H1 (cell line): Measurements from ENCODE around the gene GALNT9. TPM values are rescaled to one million over a fixed set of nuclear protein-coding genes. Genes with fewer than 3 reads are reported as not detected.

Experiments
- CTCF ChIA-PET: fragments of 300-600 bp; sonication (Branson Sonifier 250); formaldehyde crosslinking; loops from one replicate; lab custom pipeline; 2021; ENCODE audit not compliant: partially characterized antibody; lab: Charles Lee
- POLR2A ChIA-PET: fragments of 300-600 bp; sonication (Branson Sonifier 250); formaldehyde crosslinking; loops from one replicate; lab custom pipeline; 2021; ENCODE audit warnings: inconsistent platforms; ENCODE audit not compliant: partially characterized antibody; lab: Charles Lee
- DNase-seq, 2 experiments: peaks; one replicate each; pipeline versions ENCODE4 v3.0.0 to v3.0.0-alpha.2; 2010 to 2022; ENCODE audit warnings: low spot score in 2 of 2, low read depth in 1 of 2, mixed read lengths in 1 of 2
- FAIRE-seq: peaks from 2 replicates; lab custom pipeline; 2011; peaks lifted over from hg19 to GRCh38; lab: Jason Lieb, UNC
- H2AFZ ChIP-seq: 2 replicates; pipeline ENCODE4 v1.8.1; 2012; ENCODE audit warnings: low read length, inconsistent platforms
- H2AK5ac ChIP-seq: 2 replicates; pipeline ENCODE4 v1.6.1; 2013; ENCODE audit warnings: low read depth, low read length
- H2BK120ac ChIP-seq: replicated peaks from 2 replicates; pipeline ENCODE3; 2013; ENCODE audit warnings: low read depth, low read length, inconsistent platforms
- H2BK12ac ChIP-seq: 2 replicates; pipeline ENCODE4 v1.6.1; 2013; ENCODE audit warnings: low read depth, low read length
- H2BK15ac ChIP-seq: 2 replicates; pipeline ENCODE4 v1.6.1; 2013; ENCODE audit warnings: low read length
- H2BK20ac ChIP-seq: 2 replicates; pipeline ENCODE4 v1.6.1; 2013; ENCODE audit warnings: low read length
- H2BK5ac ChIP-seq: 2 replicates; pipeline ENCODE4 v1.6.1; 2013; ENCODE audit warnings: low read depth, low read length
- H3K14ac ChIP-seq: 2 replicates; pipeline ENCODE4 v1.6.1; 2013; ENCODE audit warnings: inconsistent platforms; ENCODE audit not compliant: insufficient read length
- H3K18ac ChIP-seq: 2 replicates; pipeline ENCODE4 v1.6.1; 2013; ENCODE audit warnings: low read length; ENCODE audit errors: extremely low read depth
- H3K23ac ChIP-seq: 2 replicates; pipeline ENCODE4 v1.6.1; 2013; ENCODE audit warnings: inconsistent platforms; ENCODE audit not compliant: insufficient read length
- H3K23me2 ChIP-seq: 2 replicates; pipeline ENCODE4 v1.6.1; 2013; ENCODE audit warnings: low read depth, low read length
- H3K27ac ChIP-seq: 2 replicates; pipeline ENCODE4 v1.6.1; 2011; ENCODE audit warnings: low read depth, low read length, inconsistent platforms
- H3K27me3 ChIP-seq, 4 experiments: replicated peaks in 1 of 4; 1 replicate in 1 of 4; 2 replicates in 3 of 4; pipeline versions ENCODE4 v1.6.1 to v1.8.1; 2011 to 2013; ENCODE audit warnings: low read length in 3 of 4, mild to moderate bottlenecking in 3 of 4, inconsistent platforms in 2 of 4, mixed read lengths in 2 of 4, moderate library complexity in 1 of 4; ENCODE audit not compliant: control insufficient read depth in 3 of 4, insufficient read depth in 3 of 4; ENCODE audit errors: extremely low read depth in 1 of 4
- H3K36me3 ChIP-seq, 4 experiments: 2 replicates each; pipeline versions ENCODE4 v1.6.1 to v1.8.1; 2011 to 2013; ENCODE audit warnings: mild to moderate bottlenecking in 4 of 4, low read length in 3 of 4, moderate library complexity in 2 of 4, control low read depth in 1 of 4, inconsistent platforms in 1 of 4; ENCODE audit not compliant: insufficient read depth in 4 of 4, control insufficient read depth in 2 of 4
- H3K4ac ChIP-seq: replicated peaks from 2 replicates; pipeline ENCODE3; 2013; ENCODE audit warnings: low read length, low read depth, mixed read lengths, inconsistent platforms; ENCODE audit not compliant: insufficient read length
- H3K4me1 ChIP-seq, 4 experiments: replicated peaks in 1 of 4; 1 replicate in 1 of 4; 2 replicates in 3 of 4; pipeline versions ENCODE4 v1.6.1 to v1.8.1; 2011 to 2013; ENCODE audit warnings: low read length in 3 of 4, inconsistent platforms in 2 of 4, mixed read lengths in 1 of 4; ENCODE audit not compliant: insufficient read depth in 4 of 4, control insufficient read depth in 3 of 4
- H3K4me2 ChIP-seq, 2 experiments: 2 replicates each; pipeline versions ENCODE4 v1.6.1 to v1.8.1; 2011 to 2013; ENCODE audit warnings: low read depth in 2 of 2, low read length in 2 of 2, control low read depth in 1 of 2, inconsistent platforms in 1 of 2, mild to moderate bottlenecking in 1 of 2; ENCODE audit not compliant: insufficient read depth in 1 of 2
- H3K4me3 ChIP-seq, 4 experiments: fragments of 200-600, 300-600 bp in 1 of 4; sonication (generic), shearing (Covaris generic), sonication (Bioruptor Twin) in 1 of 4; 2 replicates each; pipeline versions ENCODE4 v1.5.1 to v1.8.1; 2011 to 2016; ENCODE audit warnings: low read length in 4 of 4, low read depth in 3 of 4, control low read depth in 2 of 4, inconsistent platforms in 2 of 4, mild to moderate bottlenecking in 2 of 4, mixed read lengths in 1 of 4, moderate library complexity in 1 of 4; ENCODE audit not compliant: insufficient read depth in 2 of 4; ENCODE audit errors: extremely low read depth in 1 of 4
- H3K56ac ChIP-seq: replicated peaks from 2 replicates; pipeline ENCODE3; 2013; ENCODE audit warnings: low read depth, mild to moderate bottlenecking, mixed read lengths, low read length, inconsistent platforms; ENCODE audit not compliant: insufficient read length
- H3K79me1 ChIP-seq: 2 replicates; pipeline ENCODE4 v1.6.1; 2013; ENCODE audit warnings: low read depth, low read length, control low read depth
- H3K79me2 ChIP-seq, 2 experiments: 2 replicates each; pipeline versions ENCODE4 v1.6.1 to v1.8.1; 2012 to 2013; ENCODE audit warnings: low read length in 2 of 2, mild to moderate bottlenecking in 2 of 2, inconsistent platforms in 1 of 2; ENCODE audit not compliant: insufficient read depth in 2 of 2, control insufficient read depth in 1 of 2
- H3K9ac ChIP-seq, 4 experiments: replicated peaks in 1 of 4; 1 replicate in 1 of 4; 2 replicates in 3 of 4; pipeline versions ENCODE4 v1.6.1 to v1.8.1; 2011 to 2013; ENCODE audit warnings: low read depth in 3 of 4, low read length in 3 of 4, control low read depth in 2 of 4, mild to moderate bottlenecking in 2 of 4, moderate library complexity in 2 of 4, inconsistent platforms in 1 of 4; ENCODE audit errors: extremely low read depth in 1 of 4
- H3K9me3 ChIP-seq, 2 experiments: 2 replicates each; pipeline versions ENCODE4 v1.6.1 to v1.8.1; 2012 to 2013; ENCODE audit warnings: mild to moderate bottlenecking in 2 of 2, moderate library complexity in 2 of 2, control low read depth in 1 of 2, inconsistent platforms in 1 of 2, low read depth in 1 of 2, low read length in 1 of 2, mixed read lengths in 1 of 2; ENCODE audit not compliant: insufficient read depth in 2 of 2
- H4K20me1 ChIP-seq, 2 experiments: replicated peaks in 1 of 2; 2 replicates each; pipeline versions ENCODE3 to v1.8.1; 2011 to 2013; ENCODE audit warnings: inconsistent platforms in 2 of 2, low read length in 2 of 2, mild to moderate bottlenecking in 1 of 2; ENCODE audit not compliant: insufficient read depth in 2 of 2, control insufficient read depth in 1 of 2
- H4K5ac ChIP-seq: 2 replicates; pipeline ENCODE4 v1.6.1; 2013; ENCODE audit warnings: low read length, low read depth, mixed read lengths, inconsistent platforms; ENCODE audit not compliant: insufficient read length
- H4K8ac ChIP-seq: 2 replicates; pipeline ENCODE4 v1.8.0; 2013; ENCODE audit warnings: mild to moderate bottlenecking, moderate library complexity, low read length, inconsistent platforms; ENCODE audit not compliant: insufficient read depth; ENCODE audit errors: extremely low read depth
- H4K91ac ChIP-seq: replicated peaks from 2 replicates; pipeline ENCODE3; 2013; ENCODE audit warnings: low read length, mixed read lengths, inconsistent platforms; ENCODE audit not compliant: insufficient read length
- BRCA1 ChIP-seq: IDR thresholded peaks from 2 replicates; pipeline ENCODE4 v1.6.1; 2012; ENCODE audit warnings: low read depth, low read length, improper control_type of control experiment
- HDAC6 ChIP-seq: IDR thresholded peaks from one replicate; pipeline ENCODE4 v1.7.1; 2012; ENCODE audit warnings: low read depth, mild to moderate bottlenecking, inconsistent platforms, low read length, moderate library complexity
- JUND ChIP-seq: IDR thresholded peaks from 2 replicates; pipeline ENCODE4 v1.6.1; 2011; ENCODE audit warnings: mild to moderate bottlenecking, improper control_type of control experiment, low read length
- KDM1A ChIP-seq: fragments of 200-600, 300-600 bp; sonication (generic); IDR thresholded peaks from 2 replicates; pipeline ENCODE4 v1.7.1; 2016; ENCODE audit warnings: mild to moderate bottlenecking, low read length, borderline replicate concordance
- POLR2AphosphoS5 ChIP-seq: IDR thresholded peaks from 2 replicates; pipeline ENCODE4 v1.6.1; 2011; ENCODE audit warnings: low read depth, low read length
- SIN3A ChIP-seq, 2 experiments: IDR thresholded peaks in 1 of 2; conservative IDR thresholded peaks in 1 of 2; 2 replicates each; pipeline ENCODE4 v1.6.1; 2011 to 2012; ENCODE audit warnings: low read length in 2 of 2, improper control_type of control experiment in 1 of 2, low read depth in 1 of 2, mild to moderate bottlenecking in 1 of 2
- SIX5 ChIP-seq: IDR thresholded peaks from 2 replicates; pipeline ENCODE4 v1.6.1; 2011; ENCODE audit warnings: mild to moderate bottlenecking, low read depth, low read length
- SP4 ChIP-seq: IDR thresholded peaks from 2 replicates; pipeline ENCODE4 v1.6.1; 2012; ENCODE audit warnings: low read length, inconsistent platforms
- TBP ChIP-seq: IDR thresholded peaks from 2 replicates; pipeline ENCODE4 v1.6.1; 2011; ENCODE audit warnings: low read depth, low read length, improper control_type of control experiment
- TCF12 ChIP-seq: IDR thresholded peaks from 2 replicates; pipeline ENCODE4 v1.6.1; 2011; ENCODE audit warnings: low read depth, mild to moderate bottlenecking, low read length
- ZNF274 ChIP-seq: IDR thresholded peaks from 2 replicates; pipeline ENCODE4 v1.7.0; 2012; ENCODE audit warnings: low read length, borderline replicate concordance; ENCODE audit errors: extremely low read depth
- WGBS, 2 experiments: shearing (Covaris generic) in 1 of 2; methylation state at CpG; one replicate each; pipeline versions ENCODE4 v1.1.6 to v1.1.7; 2013 to 2015; ENCODE audit warnings: low lambda C conversion rate in 2 of 2, mixed read lengths in 2 of 2, inconsistent platforms in 1 of 2, low coverage in 1 of 2, missing lambda C conversion rate in 1 of 2; ENCODE audit not compliant: insufficient replicate concordance in 2 of 2, insufficient coverage in 1 of 2, insufficient read length in 1 of 2; ENCODE audit errors: extremely low coverage in 1 of 2, missing lambda C conversion rate in 1 of 2; 5-methylcytosine and 5-hydroxymethylcytosine counted together
- polyA plus RNA-seq, 7 experiments: library from polyadenylated mRNA; depleted of rRNA in 3 of 7; stranded (reverse) in 5 of 7; unstranded in 2 of 7; fragments of >200 nt in 5 of 7; fragments of 200-250 nt in 2 of 7; gene quantifications; 1 replicate in 5 of 7; 2 replicates in 1 of 7; 4 replicates in 1 of 7; pipeline versions ENCODE4 v1.2.1 to v1.2.3, GENCODE V29; 2011 to 2013; ENCODE audit warnings: missing spikeins in 2 of 7, mixed read lengths in 2 of 7
- total RNA-seq: library from RNA; stranded (reverse); fragmentation: NEBNext Ultra II Directional; extraction: Animal tissue kit (Norgen Biotek cat#: 25700); gene quantifications from 2 replicates; pipeline ENCODE4 v1.2.1, GENCODE V29; 2021

GALNT9 gene
- total and polyA plus RNA-seq, 2 of the 8 experiments (the other 6 are each of a cell fraction or from before 2014, with no cell fraction given), result 2.0 to 3.6 TPM

- TF ChIP-seq TCF12 (no peak), KDM1A (no peak), JUND (no peak), BRCA1 (no peak), HDAC6 (no peak), SIX5 (no peak), ZNF274 (no peak), POLR2AphosphoS5 (no peak), SIN3A (conservative IDR thresholded peaks at IDR 0.05 in 1 of 2, IDR thresholded peaks at IDR 0.05 in 1 of 2; ENCODE audit: low read depth in 1 of 2, low read length in 2 of 2) (no peak), SP4 (no peak), TBP (no peak)
- Histone ChIP-seq H2BK12ac (no peak overlapping the region), H2BK120ac (no peak overlapping the region), H3K9ac (no peak overlapping the region), H2BK20ac (no peak overlapping the region), H2AFZ (no peak overlapping the region), H3K36me3 (no peaks in the 10 kb centered on the region), H3K27ac (no peak overlapping the region), H3K23ac (no peak overlapping the region), H3K9me3 (peaks cover 5 to 16% of the 10 kb centered on the region in 2 experiments), H3K79me2 (no peaks in the 10 kb centered on the region), H4K20me1 (peaks cover 0 to 2% of the 10 kb centered on the region in 2 experiments), H4K8ac (peak overlapping the region; percentile 63), H4K91ac (no peak overlapping the region), H3K56ac (no peak overlapping the region), H3K4me1 (peaks cover 0 to 13% (median 8%) of the 10 kb centered on the region in 4 experiments; a peak in 5 of 7 replicates), H2AK5ac (no peak overlapping the region), H3K4me2 (peak overlapping the region; percentile 77 to 97; a peak in 3 of 4 replicates), H3K79me1 (no peaks in the 10 kb centered on the region), H2BK5ac (no peak overlapping the region), H3K23me2 (peaks cover 7% of the 10 kb centered on the region; the same call in 1 of the 2 replicates), H3K4ac (no peak overlapping the region), H2BK15ac (no peak overlapping the region), H3K18ac (no peak overlapping the region), H3K27me3 (peaks cover 4 to 74% (median 42%) of the 10 kb centered on the region in 4 experiments), H3K14ac (no peak overlapping the region), H3K4me3 (peak overlapping the region in 1 of 4 experiments; percentile 66; a peak in 2 of 8 replicates), H4K5ac (no peak overlapping the region)
- 86% methylated on average over 21 of the region's 21 CpGs; no CpG with 5 or more reads in 1 of the 2 experiments for WGBS, 2 experiments
- POLR2A ChIA-PET, result interaction anchor here (0.9 to 1.2 kb wide), 2 partner anchors 17 to 21 kb away, joined by 3 read pairs; no protein-coding TSS in a partner anchor
- CTCF ChIA-PET, result interaction anchor here (0.6 to 1.2 kb wide), 6 partner anchors 9 to 226 kb away, joined by 3 to 4 read pairs (median 4); no protein-coding TSS in a partner anchor
- FAIRE-seq (no peak), DNase-seq (no peak)
Observed at GRCh38 chr12:132188451-132188901, 140.9 kb downstream of the GALNT9 start.
